Astrocyte (in vitro differentiated cells and primary cell): Measurements from ENCODE around the gene RAB35.

ENCODE experiments used
- EZH2 ChIP-seq: IDR thresholded peaks from 2 replicates; pipeline ENCODE4 v1.6.1; 2012; ENCODE audit warnings: mild to moderate bottlenecking, low read length, inconsistent platforms; ENCODE audit not compliant: insufficient read depth
- TF ChIP-seq, protein P1 (sequence below): IDR thresholded peaks from 2 replicates; pipeline ENCODE4 v1.5.1; 2011; ENCODE audit warnings: low read depth, mild to moderate bottlenecking, inconsistent platforms, low read length, moderate library complexity; ENCODE audit not compliant: insufficient read depth

DNA sequence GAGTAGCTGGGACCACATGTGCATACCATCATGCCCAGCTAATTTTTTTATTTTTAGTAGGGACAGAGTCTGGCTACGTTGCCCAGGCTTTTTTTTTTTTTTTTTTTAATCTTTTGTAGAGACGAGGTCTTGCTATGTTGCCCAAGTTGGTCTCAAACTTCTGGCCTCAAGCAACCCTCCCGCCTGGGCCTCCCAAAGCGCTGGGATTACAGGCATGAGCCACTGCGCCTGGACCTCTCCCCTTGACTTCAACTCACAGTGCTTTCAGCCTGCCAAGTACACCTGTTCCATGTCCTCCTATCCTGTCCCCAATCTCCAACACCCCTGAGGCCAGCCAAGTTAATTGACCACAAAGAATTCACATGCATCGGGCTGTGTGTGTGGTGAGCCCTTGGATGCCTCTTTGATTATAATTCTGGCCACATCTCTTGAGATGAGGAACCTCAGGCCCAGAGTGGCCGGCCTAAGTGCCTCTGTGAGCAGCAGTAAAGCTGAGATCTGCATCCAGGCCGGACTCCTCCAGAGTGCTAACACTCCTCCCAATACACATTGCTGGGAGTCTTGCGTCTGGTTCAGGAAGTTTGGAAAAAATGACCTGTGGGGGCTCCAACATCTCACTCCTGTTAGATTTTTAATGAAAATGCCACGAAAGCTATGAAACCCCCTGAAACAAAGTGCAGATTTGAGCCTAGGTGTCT, 6.8 kb downstream of the RAB35 start:
- TF ChIP-seq, protein P1, sequence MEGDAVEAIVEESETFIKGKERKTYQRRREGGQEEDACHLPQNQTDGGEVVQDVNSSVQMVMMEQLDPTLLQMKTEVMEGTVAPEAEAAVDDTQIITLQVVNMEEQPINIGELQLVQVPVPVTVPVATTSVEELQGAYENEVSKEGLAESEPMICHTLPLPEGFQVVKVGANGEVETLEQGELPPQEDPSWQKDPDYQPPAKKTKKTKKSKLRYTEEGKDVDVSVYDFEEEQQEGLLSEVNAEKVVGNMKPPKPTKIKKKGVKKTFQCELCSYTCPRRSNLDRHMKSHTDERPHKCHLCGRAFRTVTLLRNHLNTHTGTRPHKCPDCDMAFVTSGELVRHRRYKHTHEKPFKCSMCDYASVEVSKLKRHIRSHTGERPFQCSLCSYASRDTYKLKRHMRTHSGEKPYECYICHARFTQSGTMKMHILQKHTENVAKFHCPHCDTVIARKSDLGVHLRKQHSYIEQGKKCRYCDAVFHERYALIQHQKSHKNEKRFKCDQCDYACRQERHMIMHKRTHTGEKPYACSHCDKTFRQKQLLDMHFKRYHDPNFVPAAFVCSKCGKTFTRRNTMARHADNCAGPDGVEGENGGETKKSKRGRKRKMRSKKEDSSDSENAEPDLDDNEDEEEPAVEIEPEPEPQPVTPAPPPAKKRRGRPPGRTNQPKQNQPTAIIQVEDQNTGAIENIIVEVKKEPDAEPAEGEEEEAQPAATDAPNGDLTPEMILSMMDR: no peak
- TF ChIP-seq EZH2: no peak
